Skeletal muscle cell (primary cell): ENCODE data around the gene CCNJL.
"Not testable (repeated sequence)": the region's sequence is repeated elsewhere in the genome, so short reads cannot be mapped to it uniquely, and the experiment has no call there.

Source experiments
- DNase-seq: peaks from one replicate; pipeline ENCODE4 v3.0.0-alpha.2; 2010; ENCODE audit warnings: low read depth
- H3K4me3 ChIP-seq: 2 replicates; pipeline ENCODE4 v1.5.1; 2011; ENCODE audit warnings: low read depth, mild to moderate bottlenecking, control low read depth, low read length, moderate library complexity

Gene CCNJL

DNA sequence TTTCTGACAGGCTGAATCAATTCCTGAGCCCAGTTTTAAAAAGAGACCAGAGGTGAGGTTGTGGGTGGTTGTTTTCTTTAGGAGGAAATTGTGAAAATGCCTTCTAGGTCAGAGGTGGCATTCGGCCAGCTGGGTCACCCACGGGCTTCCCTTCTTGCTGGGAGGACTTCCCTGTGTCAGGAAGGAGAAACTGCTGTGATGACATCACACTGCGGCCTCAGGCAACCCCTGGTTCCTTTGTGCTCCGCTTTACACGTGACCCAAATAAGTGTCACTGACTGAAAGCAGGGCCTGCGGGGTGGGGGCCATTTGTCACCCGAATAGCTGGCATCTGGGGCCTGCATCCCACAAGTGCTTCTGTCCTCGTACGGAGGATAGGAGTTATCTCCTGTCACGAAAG lies 43.3 kb downstream of the CCNJL start:
- H3K4me3 ChIP-seq = no peak overlapping the region
- peak; percentile 25 for DNase-seq

GRCh38 chr5:160268121-160268520 lies 44.2 kb downstream of the CCNJL start:
- H3K4me3 ChIP-seq = no peak overlapping the region
- DNase-seq = no peak

DNA sequence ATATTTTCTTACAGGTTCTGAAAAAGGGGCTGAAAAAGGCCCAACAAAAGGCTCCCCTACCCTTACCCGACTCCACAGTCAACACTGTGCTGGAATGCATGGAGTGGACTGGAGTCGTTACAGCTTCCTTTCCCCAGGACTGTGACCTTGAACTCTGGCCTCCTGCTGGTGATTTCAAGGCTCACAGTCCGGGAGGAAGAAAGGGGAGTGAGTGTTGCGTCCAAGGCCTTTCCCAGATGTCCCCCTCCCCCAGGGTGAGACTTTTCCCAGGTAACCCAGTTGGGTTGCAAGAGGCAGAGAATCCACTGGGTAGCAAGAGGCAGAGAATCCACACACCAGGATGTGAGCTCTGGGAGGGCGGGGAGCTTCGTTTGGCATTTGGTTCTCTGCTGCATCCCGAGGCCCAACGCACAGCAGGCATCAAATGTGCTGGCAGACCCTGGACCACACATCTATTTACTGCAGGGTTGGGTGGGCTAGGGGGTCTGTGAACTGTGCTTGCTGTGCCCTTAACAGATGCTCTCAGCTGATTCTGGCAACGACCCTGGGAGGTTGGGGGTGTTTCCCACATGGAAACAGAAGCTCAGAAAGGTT lies 45.5 kb downstream of the CCNJL start:
- DNase-seq = no peak
- no peak overlapping the region for H3K4me3 ChIP-seq

DNA sequence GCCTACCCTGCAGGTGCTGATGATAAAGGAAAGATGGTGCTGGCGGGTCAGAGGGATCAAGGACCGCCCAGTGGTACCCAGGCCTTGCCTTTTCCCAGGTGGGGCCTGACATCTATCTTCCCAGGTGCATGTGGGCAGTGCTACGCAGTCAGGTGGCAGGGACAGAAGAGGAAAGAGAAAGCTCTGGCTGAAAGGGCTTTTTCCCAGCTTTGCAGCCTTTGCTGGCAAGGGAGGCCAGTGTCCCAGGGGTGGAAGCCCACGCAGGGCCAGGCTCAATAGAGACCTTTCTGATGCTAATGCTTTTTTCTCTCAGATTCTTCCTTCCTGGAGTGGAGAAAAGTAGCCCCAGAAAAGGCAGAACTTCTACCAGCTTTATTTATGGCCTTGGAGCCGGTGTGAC lies 46.3 kb downstream of the CCNJL start:
- no peak for DNase-seq
- no peak overlapping the region for H3K4me3 ChIP-seq

DNA sequence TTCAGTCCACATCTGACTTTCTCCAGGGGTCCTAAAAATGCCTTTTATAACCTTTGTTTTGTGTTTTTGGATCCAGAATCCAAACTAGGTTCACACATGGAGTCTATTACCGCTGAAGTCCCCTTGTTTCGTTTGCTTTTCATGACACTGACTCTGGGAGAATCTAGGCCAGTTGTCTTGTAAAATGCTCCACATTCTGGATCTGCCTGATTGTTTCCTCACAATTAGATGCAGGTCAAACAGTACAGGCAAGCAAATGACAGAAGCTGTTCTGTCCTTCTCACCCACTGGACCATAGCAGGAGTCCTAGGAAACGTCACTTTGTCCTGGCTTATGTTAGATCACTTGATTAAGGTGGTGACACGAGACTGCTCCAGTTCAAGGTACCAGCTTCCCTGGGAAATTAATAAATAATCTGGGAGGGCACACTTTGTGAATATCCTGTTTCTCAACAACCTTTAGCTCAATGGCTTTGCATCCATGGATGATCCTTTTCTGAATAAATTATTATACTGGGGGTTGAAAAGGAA lies 49.0 kb downstream of the CCNJL start:
- H3K4me3 ChIP-seq = no peak overlapping the region
- no peak for DNase-seq

DNA sequence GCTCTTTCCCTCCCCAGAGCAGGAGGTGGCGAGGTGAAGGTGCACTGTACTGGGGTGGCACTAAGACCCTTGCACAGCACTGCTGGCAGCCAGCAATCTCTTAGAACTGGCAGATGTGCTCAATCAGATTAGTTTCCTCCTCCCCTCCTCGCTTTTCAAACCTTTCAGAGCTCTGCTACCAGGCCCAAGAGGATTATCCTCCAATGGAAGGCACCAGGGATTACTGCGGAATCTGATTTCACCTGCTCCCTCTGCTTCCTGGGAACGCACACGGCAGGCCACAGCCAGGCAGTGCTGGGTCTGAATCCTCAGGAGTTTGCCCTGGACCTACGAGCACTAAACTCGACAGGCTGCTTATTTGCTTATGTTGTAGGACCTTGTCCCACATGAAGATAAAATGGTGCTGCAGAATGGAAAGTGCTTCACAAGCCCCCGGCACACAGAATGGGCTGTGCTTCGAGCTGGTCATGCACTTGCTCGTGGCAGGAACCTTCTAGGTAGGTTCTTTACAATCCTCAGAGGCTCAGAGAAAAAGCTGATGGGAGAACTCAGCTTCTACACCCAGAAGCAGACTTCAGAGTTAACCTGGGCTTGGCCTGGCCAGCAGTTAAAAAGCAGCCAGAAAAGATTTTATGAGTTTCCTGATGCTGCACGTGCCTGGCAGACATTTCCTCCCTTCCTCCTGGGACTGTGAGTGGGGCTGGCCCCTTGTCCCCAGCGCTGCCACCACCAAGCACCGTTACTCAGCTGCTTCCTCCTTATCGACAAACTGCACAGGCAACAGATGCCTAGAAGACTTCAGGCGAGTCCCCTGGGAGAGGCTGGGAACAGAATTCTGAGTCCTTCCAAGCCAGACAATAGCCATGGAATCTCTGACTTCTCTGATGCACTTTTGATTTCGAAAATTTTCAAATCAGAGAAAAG lies 50.0 kb downstream of the CCNJL start:
- DNase-seq = no peak
- no peak overlapping the region for H3K4me3 ChIP-seq

GRCh38 chr5:160260881-160261815 lies 51.2 kb downstream of the CCNJL start:
- H3K4me3 ChIP-seq = no peak overlapping the region
- DNase-seq = peak; percentile 48

- DNase-seq = no peak
- H3K4me3 ChIP-seq = no peak overlapping the region
Measured at GRCh38 chr5:160260006-160260775, 52.2 kb downstream of the CCNJL start.

GRCh38 chr5:160259341-160259740 lies 53.0 kb downstream of the CCNJL start:
- H3K4me3 ChIP-seq = no peak overlapping the region
- no peak for DNase-seq

DNA sequence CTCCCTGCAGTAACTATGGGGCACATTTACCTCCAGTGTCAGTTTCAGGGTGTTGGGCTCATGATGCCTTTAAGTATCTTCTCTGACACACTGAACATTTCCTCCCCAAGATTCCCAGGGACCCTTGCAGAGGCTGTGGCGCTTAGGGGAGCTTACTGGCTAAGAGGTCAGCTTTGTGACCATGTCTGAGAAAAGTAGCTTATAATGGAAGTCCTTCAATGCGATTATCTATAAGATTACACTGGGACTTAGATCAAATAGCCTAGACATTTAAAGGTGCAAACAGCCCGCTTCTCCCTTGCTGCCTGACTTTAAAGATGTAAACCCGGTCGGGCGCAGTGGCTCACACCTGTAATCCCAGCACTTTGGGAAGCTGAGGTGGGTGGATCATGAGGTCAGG lies 57.7 kb downstream of the CCNJL start:
- no peak overlapping the region for H3K4me3 ChIP-seq
- DNase-seq = no peak

GRCh38 chr5:160253441-160253840 lies 58.9 kb downstream of the CCNJL start:
- no peak overlapping the region for H3K4me3 ChIP-seq
- no peak for DNase-seq

DNA sequence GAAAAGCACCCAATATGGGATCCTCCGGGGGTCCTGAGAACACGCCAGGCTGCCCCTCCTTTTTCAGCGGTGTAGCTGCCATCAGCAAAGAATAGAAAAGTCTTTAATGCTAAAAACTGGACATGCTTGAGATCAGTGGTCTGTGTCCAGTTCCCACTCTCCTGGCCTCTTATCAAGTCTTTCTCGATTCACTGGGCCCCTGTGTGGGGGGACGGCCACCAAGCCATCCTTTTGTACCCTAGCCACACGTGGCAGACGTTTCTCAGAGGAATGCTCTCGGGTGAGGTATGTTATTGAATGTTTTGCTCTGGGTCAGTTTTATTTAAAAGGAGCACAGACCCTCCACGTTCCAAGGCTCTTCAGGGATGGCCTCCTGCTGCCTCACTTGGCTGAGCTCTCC lies 59.4 kb downstream of the CCNJL start:
- H3K4me3 ChIP-seq = no peak overlapping the region
- no peak for DNase-seq

- DNase-seq = no peak
- H3K4me3 ChIP-seq = no peak overlapping the region
Measured at GRCh38 chr5:160251406-160252155, 60.8 kb downstream of the CCNJL start.

DNA sequence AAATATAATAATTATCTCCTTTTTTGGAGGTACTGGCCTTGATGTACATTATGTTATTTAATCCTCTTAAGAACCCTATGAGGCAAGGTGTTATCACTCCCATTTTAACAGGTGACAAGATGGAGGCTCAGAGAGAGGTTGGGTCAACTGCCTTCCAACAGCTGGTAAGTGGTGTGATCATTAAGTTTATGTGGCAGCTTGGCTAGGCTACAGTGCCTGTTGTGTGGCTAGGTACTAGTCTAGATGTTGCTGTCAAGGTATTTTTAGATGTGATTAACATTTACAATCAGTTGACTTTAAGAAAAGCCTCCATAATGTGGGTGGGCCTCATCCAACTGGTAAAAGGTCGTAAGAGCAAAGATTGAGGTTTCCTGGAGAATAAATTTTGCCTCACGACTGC lies 61.5 kb downstream of the CCNJL start:
- no peak overlapping the region for H3K4me3 ChIP-seq
- DNase-seq = no peak

DNA sequence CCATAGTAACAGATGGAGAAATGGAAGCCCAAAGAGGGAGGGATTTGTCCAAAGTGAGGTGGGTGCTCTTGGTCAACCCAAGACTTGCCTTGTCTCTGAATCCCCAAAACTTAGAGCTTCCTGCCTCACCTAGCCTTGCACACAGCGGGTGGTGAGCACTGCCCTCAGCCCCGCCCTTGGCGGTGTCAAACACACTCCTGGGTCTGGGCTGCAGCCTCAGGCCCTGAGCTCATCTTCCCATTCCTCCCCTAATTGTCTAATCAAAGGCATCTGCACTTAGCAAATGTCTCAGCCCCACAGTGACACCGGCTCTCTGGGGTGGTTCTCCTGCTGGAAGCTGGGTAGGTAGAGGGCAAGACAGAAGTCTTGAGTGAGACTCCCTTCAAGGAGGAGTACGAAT lies 62.1 kb downstream of the CCNJL start:
- DNase-seq = no peak
- no peak overlapping the region for H3K4me3 ChIP-seq

- not testable (repeated sequence) for H3K4me3 ChIP-seq, DNase-seq
Measured at GRCh38 chr5:160249570-160249969, 62.8 kb downstream of the CCNJL start.

- H3K4me3 ChIP-seq = no peak overlapping the region
- DNase-seq = no peak
Measured at GRCh38 chr5:160245506-160246086, 66.8 kb downstream of the CCNJL start.

GRCh38 chr5:160242145-160242544 lies 70.2 kb downstream of the CCNJL start:
- no peak overlapping the region for H3K4me3 ChIP-seq
- DNase-seq = no peak
